B cell (primary cell): ENCODE measurements around the gene SLC30A2.

ENCODE experiments used
- EZH2 ChIP-seq: IDR thresholded peaks from 2 replicates; pipeline ENCODE4 v1.6.1; 2012; ENCODE audit warnings: borderline replicate concordance, low read depth, mild to moderate bottlenecking, moderate library complexity, low read length; ENCODE audit not compliant: insufficient read depth, poor library complexity, severe bottlenecking
- TF ChIP-seq, protein P1 (sequence below): fragments of 200-600 bp; IDR thresholded peaks from one replicate; pipeline ENCODE4 v1.8.0; 2022; ENCODE audit warnings: antibody characterized with exemption, mild to moderate bottlenecking

DNA sequence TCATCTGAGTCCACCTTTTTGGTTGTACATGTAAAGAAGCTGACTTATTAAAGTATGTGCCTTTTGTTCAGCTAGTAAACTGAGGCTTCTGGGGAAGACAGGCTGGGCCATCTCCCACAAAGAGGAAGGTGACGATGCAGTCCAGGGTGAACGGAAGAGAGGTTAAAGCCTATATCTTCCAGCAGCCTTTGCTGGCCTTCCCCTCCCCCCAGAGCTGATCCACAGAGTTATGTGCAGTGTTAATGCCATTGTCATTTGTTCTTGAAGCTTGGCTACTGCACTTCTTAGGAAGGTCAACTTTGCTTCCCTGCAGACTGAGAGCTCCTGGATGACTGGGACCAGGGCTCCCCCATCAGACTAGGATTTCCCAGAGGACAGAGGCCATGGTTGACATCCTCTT lies 2.2 kb downstream of the SLC30A2 start:
- TF ChIP-seq, protein P1, sequence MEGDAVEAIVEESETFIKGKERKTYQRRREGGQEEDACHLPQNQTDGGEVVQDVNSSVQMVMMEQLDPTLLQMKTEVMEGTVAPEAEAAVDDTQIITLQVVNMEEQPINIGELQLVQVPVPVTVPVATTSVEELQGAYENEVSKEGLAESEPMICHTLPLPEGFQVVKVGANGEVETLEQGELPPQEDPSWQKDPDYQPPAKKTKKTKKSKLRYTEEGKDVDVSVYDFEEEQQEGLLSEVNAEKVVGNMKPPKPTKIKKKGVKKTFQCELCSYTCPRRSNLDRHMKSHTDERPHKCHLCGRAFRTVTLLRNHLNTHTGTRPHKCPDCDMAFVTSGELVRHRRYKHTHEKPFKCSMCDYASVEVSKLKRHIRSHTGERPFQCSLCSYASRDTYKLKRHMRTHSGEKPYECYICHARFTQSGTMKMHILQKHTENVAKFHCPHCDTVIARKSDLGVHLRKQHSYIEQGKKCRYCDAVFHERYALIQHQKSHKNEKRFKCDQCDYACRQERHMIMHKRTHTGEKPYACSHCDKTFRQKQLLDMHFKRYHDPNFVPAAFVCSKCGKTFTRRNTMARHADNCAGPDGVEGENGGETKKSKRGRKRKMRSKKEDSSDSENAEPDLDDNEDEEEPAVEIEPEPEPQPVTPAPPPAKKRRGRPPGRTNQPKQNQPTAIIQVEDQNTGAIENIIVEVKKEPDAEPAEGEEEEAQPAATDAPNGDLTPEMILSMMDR, result no peak
- no peak for TF ChIP-seq EZH2
